Body of pancreas (tissue), 4 donors: ENCODE data around the gene TMEM271.

Experiments used
- CTCF ChIP-seq, 7 experiments: fragments of 450-650 bp in 4 of 7; fragments of 200-600 bp in 3 of 7; sonication (generic) in 3 of 7; IDR thresholded peaks; one replicate each; pipeline ENCODE4 v1.5.1; 2016 to 2019; ENCODE audit warnings: antibody characterized with exemption in 7 of 7
- POLR2A ChIP-seq, 3 donors: fragments of 450-650 bp; IDR thresholded peaks; one replicate each; pipeline ENCODE4 v1.6.1; 2016; ENCODE audit warnings: antibody characterized with exemption in 3 of 3, mild to moderate bottlenecking in 2 of 3

- TF ChIP-seq CTCF (IDR thresholded peaks at IDR 0.05) = no peak
- no peak for TF ChIP-seq POLR2A (IDR thresholded peaks at IDR 0.05)
Measured at GRCh38 chr4:534101-534575, 42.0 kb downstream of the TMEM271 start.
